SU-DHL-6 (cell line): ENCODE results near the gene FHIP1B.

ENCODE experiments used
- CTCF ChIP-seq: fragments of 200-600 bp; sonication (generic); IDR thresholded peaks from one replicate; pipeline ENCODE4 v1.5.1; 2017; ENCODE audit warnings: antibody characterized with exemption, mild to moderate bottlenecking, low read length, moderate library complexity; ENCODE audit not compliant: insufficient read depth, poor library complexity, severe bottlenecking
- EZH2phosphoT487 ChIP-seq: fragments of 200-600 bp; sonication (generic), shearing (Covaris generic); conservative IDR thresholded peaks from 2 replicates; pipeline ENCODE4 v1.6.1; 2018; ENCODE audit warnings: mild to moderate bottlenecking, antibody characterized with exemption, low read length, moderate library complexity, mixed read lengths

GRCh38 chr11:6233984-6234386 is 451 bp downstream of the FHIP1B start:
- no peak for TF ChIP-seq CTCF
- no peak for TF ChIP-seq EZH2phosphoT487
